Thymus (tissue), 11 donors: Measurements from ENCODE around the gene CILP. TPM values are rescaled to one million over a fixed set of nuclear protein-coding genes. Genes with fewer than 3 reads are reported as not detected.
A peak's percentile ranks its signal among the peaks of the same experiment; 100 is the strongest.
"Not testable (repeated sequence)": the region's sequence is repeated elsewhere in the genome, so short reads cannot be mapped to it uniquely, and the experiment has no call there.

Experiments
- DNase-seq, 9 donors: peaks; one replicate each; pipeline ENCODE4 v3.0.0-alpha.2; 2013; ENCODE audit warnings: low spot score in 9 of 9, low read depth in 6 of 9, missing footprints in 1 of 9
- H3K27ac ChIP-seq, 2 donors: one replicate each; pipeline ENCODE4 v1.5.1; 2013; ENCODE audit warnings: control low read depth in 1 of 2, low read depth in 1 of 2, low read length in 1 of 2, mild to moderate bottlenecking in 1 of 2, moderate library complexity in 1 of 2
- H3K27me3 ChIP-seq, 2 donors: one replicate each; pipeline ENCODE4 v1.5.1; 2013; ENCODE audit warnings: low read length in 1 of 2; ENCODE audit not compliant: control insufficient read depth in 2 of 2, insufficient read depth in 1 of 2
- H3K36me3 ChIP-seq, 2 donors: one replicate each; pipeline ENCODE4 v1.5.1; 2013; ENCODE audit warnings: low read length in 1 of 2, mild to moderate bottlenecking in 1 of 2, moderate library complexity in 1 of 2; ENCODE audit not compliant: control insufficient read depth in 2 of 2, insufficient read depth in 2 of 2
- H3K4me1 ChIP-seq, 2 donors: one replicate each; pipeline ENCODE4 v1.5.1; 2013; ENCODE audit warnings: low read length in 2 of 2; ENCODE audit not compliant: control insufficient read depth in 2 of 2, insufficient read depth in 2 of 2
- H3K4me3 ChIP-seq, 2 donors: one replicate each; pipeline ENCODE4 v1.5.1; 2013; ENCODE audit warnings: low read length in 2 of 2, control low read depth in 1 of 2, mild to moderate bottlenecking in 1 of 2
- H3K9me3 ChIP-seq, 2 donors: one replicate each; pipeline ENCODE4 v1.5.1; 2013; ENCODE audit warnings: low read length in 1 of 2, mild to moderate bottlenecking in 1 of 2; ENCODE audit not compliant: control insufficient read depth in 2 of 2, insufficient read depth in 1 of 2
- WGBS: extraction: QIAGEN DNeasy Blood & Tissue Kit; methylation state at CpG from one replicate; pipeline ENCODE4 v1.1.7; 2013; 5-methylcytosine and 5-hydroxymethylcytosine counted together
- polyA plus RNA-seq: library from polyadenylated mRNA; stranded (reverse); fragments of 200-250 nt; gene quantifications from one replicate; pipeline ENCODE4 v1.2.3, GENCODE V29; 2013
- total RNA-seq: library from RNA; stranded (reverse); fragments of 120-200 nt; gene quantifications from one replicate; pipeline ENCODE4 v1.2.4, GENCODE V29; 2013
- donor health status: healthy.

CILP gene
- total and polyA plus RNA-seq, 2 donors = 0.85 to 5.2 TPM

DNA sequence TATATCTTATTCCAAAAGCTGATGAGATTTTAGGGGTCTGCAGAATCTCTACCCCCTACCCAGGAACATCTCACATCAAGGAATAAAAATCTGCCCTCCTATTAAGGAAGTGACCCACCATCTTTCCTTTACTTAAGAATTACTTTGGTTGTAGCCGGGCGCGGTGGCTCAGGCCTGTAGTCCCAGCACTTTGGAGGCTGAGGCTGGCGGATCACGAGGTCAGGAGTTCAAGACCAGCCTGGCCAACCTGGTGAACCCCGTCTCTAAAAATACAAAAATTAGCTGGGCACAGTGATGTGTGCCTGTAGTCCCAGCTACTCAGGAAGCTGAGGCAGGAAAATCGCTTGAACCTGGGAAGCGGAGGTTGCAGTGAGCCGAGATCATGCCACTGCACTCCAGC is 22.8 kb downstream of the CILP start:
- H3K27ac ChIP-seq, H3K4me3 ChIP-seq, H3K27me3 ChIP-seq, H3K4me1 ChIP-seq, H3K9me3 ChIP-seq, H3K36me3 ChIP-seq, DNase-seq: not testable (repeated sequence)
- WGBS = 94% methylated on average over 9 of the region's 9 CpGs

DNA sequence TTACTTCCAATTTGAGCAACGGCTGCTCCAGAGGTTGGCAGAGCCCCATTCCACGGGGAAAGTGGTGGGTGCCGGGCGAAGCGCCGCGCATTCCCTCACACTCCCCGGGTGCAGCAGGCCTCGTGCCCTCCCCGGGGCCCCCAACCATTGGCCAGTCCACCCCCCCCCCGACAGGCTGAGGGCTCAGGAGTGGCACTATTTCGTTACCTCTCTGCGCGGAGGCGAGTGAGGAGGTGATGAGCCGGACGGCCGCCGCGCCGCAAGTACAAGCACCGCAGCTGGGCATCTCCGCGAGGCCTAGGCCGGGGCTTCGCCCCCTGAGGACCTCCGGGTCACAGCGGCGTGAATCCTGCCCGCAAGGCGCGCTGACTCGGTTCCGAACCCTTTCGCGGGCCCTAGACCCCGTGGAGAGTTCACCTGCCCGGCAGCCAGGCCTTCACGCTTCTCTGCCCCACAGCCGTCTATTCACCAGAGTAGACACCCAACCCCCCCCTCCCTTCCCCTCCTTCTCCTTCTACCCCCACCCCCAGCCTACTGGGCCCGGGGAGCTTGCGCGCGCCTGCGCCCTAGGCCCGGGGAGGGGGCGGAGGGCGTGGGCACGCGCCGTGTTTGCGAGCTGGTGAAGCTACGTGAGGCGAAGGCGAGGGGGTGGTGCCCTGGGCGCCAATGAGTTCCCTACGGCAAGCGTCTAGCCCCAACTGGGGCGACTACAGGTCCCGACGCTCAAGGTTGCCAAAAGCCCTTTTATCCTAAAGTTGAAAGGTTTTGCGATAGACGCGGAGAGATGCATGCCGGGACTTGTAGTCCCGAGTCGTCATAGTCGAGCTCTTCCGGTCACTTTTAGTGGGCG is 26.2 kb downstream of the CILP start, which contains the start of gene CLPX:
Gene CLPX (minus strand): TSS at position 475 of the 850 bp plus-strand sequence. CDS start 189 bp downstream, at position 286.
- Histone ChIP-seq H3K4me3 (peak within 1 kb of the TSS; percentile 65 to 67), H3K4me1 (peaks cover 3 to 10% of the 10 kb centered on the region in 2 donors), H3K27me3 (no peaks in the 10 kb centered on the region), H3K36me3 (no peaks in the 10 kb centered on the region), H3K27ac (peak within 1 kb of the TSS; percentile 94 to 96), H3K9me3 (no peaks in the 10 kb centered on the region)
- DNase-seq = peak; percentile 87 to 98 (median 95)
- under 1% methylated on average over 70 of the region's 70 CpGs for WGBS

DNA sequence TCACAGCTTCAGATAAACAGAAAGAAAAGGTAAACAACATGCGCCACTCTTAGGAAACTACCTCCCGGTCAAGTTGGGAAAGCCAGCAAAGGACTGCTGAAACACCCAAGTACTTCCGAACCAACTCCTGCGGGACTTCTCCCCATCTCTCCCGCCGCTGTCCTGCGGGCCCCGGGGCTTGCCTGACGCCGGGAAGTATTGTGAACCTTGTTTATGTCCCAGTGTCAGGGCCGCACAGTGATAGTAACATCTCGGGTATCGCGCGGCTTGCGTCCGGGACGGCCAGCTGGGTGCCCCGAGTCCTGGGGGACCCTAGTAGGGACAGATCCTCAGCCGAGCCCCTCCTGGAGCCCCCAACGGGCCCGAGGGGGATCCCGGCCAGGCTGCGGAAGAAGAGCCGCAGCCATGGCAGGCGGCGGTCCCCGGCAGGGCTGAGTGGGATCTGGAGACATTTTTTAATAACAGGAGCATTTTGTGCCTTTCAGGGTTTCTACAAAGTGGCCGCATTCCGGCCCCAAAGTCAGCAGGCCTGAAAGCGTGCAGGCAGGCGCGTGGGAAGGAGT is 26.9 kb downstream of the CILP start:
- H3K36me3 ChIP-seq = no peaks in the 10 kb centered on the region
- under 1% methylated on average over 33 of the region's 33 CpGs for WGBS
- peak in 7 of 9 donors; percentile 19 to 62 (median 31) for DNase-seq
- H3K27ac ChIP-seq = peak overlapping the region; percentile 94 to 96
- no peaks in the 10 kb centered on the region for H3K27me3 ChIP-seq
- H3K4me3 ChIP-seq = peak overlapping the region; percentile 65 to 67
- H3K4me1 ChIP-seq = peaks cover 3 to 10% of the 10 kb centered on the region in 2 donors
- no peaks in the 10 kb centered on the region for H3K9me3 ChIP-seq

DNA sequence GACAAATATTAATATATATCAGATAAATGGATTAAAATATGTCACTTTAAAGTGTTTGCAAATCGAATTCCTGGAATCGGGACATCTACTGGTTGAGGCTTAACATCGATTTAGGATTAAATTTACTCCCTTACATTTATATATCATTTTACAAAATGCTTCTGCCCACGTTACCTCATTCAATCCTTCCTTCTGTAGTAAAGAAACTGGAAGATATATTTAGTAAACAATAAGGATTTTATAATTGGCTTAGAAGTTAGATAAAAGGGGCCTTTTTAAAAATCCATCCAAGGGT is 27.5 kb downstream of the CILP start:
- Histone ChIP-seq H3K36me3 (peaks cover 1 to 3% of the 10 kb centered on the region in 2 donors), H3K27ac (peak overlapping the region in 1 of 2 donors; percentile 94), H3K9me3 (no peaks in the 10 kb centered on the region), H3K27me3 (no peaks in the 10 kb centered on the region), H3K4me1 (peaks cover 3 to 10% of the 10 kb centered on the region in 2 donors), H3K4me3 (peak overlapping the region; percentile 65 to 67)
- peak in 1 of 9 donors; percentile 6 for DNase-seq
- 13% methylated on average over 4 of the region's 4 CpGs for WGBS

DNA sequence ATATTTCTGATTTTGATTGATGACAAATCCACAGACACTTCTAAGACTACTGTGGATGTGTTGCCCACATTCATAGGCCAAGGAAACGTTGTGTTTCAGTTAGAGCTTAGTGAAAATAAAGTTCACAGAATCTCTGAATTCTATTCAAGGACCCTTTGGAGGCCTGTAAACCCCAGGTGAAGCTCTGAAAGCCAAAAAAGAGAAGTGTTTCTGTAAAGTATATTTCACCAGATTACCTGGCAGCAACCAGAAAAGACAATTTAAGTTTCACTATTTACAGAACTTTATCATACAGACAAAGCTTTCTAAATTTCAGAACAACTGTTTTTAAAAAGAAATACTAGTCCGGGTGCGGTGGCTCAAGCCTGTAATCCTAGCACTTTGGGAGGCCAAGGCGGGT is 28.7 kb downstream of the CILP start:
- Histone ChIP-seq H3K4me3 (no peak overlapping the region), H3K36me3 (peaks cover 11 to 14% of the 10 kb centered on the region in 2 donors), H3K27ac (no peak overlapping the region), H3K27me3 (no peaks in the 10 kb centered on the region), H3K4me1 (peaks cover 3 to 10% of the 10 kb centered on the region in 2 donors), H3K9me3 (no peaks in the 10 kb centered on the region)
- WGBS = 82% methylated on average over 4 of the region's 4 CpGs
- no peak for DNase-seq

DNA sequence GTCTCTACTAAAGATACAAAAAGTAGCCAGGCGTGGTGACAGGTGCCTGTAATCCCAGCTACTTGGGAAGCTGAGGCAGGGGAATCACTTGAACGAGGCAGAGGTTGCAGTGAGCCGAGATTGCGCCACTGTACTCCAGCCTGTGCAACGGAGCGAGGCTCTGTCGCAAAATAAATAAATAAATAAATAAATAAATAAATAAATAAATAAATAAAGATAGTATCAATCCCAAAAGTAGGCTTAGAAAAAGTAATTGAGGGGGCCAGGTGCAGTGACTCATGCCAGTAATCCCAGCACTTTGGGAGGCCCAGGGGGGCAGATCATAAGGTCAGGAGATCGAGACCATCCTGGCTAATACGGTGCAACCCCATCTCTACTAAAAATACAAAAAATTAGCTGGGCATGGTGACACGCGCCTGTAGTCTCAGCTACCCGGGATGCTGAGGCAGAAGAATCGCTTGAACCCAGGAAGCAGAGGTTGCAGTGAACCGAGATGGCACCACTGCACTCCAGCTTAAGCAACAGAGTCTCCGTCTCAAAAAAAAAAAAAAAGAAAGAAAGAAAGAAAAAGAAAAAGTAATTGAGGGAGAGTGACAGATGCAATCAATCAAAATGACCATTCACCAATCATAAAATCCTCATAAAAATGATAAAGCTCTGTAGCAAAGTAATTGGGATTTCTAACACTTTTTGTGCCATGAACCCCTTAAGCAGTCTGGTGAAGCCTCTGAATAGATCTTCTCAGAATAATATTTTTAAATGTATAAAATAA is 29.5 kb downstream of the CILP start:
- H3K9me3 ChIP-seq, H3K27ac ChIP-seq, H3K4me3 ChIP-seq, DNase-seq, H3K4me1 ChIP-seq, H3K27me3 ChIP-seq: not testable (repeated sequence)
- peaks cover 16 to 21% of the 10 kb centered on the region in 2 donors for H3K36me3 ChIP-seq
- 95% methylated on average over 15 of the region's 15 CpGs for WGBS

DNA sequence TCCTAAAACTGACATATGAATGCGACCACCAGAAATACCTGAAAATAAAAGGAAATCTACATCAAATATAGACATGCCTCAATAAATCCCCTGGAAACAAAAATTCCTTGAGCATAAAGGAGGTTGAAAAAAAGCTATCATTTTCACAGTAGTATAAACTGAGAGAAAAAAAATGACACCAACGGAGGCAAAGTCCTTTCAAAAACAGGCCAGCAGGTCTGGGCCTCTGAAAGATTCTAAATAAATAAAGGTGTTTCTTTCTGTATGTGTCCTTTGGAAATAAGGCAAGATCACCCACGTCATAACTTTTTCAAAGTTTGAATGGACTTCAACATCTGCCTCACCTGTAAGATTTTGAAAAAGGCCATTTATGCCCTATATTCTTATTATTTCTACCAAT is 31.1 kb downstream of the CILP start:
- no peaks in the 10 kb centered on the region for H3K9me3 ChIP-seq
- H3K27ac ChIP-seq = no peak overlapping the region
- peaks cover 23 to 32% of the 10 kb centered on the region in 2 donors for H3K36me3 ChIP-seq
- WGBS = 96% methylated on average over 3 of the region's 3 CpGs
- no peak for DNase-seq
- H3K4me3 ChIP-seq = no peak overlapping the region
- peaks cover 3% of the 10 kb centered on the region in 2 donors for H3K4me1 ChIP-seq
- no peaks in the 10 kb centered on the region for H3K27me3 ChIP-seq

DNA sequence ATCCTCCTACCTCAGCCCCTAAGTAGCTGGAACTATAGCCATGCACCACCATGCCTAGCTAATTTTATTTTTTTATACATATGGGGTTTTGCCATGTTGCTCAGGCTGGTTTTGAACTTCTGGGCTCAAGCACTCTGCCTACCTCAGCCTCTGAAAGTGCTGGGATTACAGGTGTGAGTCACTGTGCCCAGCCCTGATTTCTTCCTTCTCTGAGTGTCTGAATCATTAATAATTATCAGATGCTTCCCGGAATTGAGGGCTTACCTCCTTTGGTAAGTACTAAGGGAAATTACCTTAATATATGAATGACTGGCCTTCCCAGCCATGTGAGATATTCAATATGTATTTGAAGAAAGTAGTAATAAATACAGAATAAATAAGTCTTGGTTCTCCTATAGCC is 33.4 kb downstream of the CILP start:
- Histone ChIP-seq H3K27ac (no peak overlapping the region), H3K36me3 (peaks cover 27 to 44% of the 10 kb centered on the region in 2 donors), H3K27me3 (no peaks in the 10 kb centered on the region), H3K4me3 (no peak overlapping the region), H3K4me1 (peaks cover 2 to 3% of the 10 kb centered on the region in 2 donors), H3K9me3 (no peaks in the 10 kb centered on the region)
- DNase-seq = no peak
- 93% methylated on average over 1 of the region's 1 CpG for WGBS

DNA sequence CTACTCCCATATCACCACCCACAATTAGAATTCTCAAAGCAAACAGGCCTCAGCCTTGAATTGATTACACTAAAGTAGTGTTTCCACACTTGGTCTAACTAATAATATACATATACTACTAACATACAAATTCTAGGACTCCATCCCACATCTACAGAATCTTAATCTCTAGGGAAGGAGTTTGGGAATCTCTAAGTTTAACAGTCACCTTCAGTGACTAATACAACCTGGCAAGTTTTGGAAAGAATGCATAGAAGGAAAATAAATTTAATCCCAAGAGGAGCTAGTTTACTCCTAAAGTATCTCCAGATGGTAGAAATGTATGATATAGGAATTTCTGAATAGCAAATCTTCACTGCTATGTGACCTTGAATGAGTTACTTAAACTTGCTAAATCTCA is 35.2 kb downstream of the CILP start:
- no peak for DNase-seq
- Histone ChIP-seq H3K36me3 (peaks cover 27 to 62% of the 10 kb centered on the region in 2 donors), H3K9me3 (no peaks in the 10 kb centered on the region), H3K4me1 (no peaks in the 10 kb centered on the region), H3K27me3 (no peaks in the 10 kb centered on the region), H3K27ac (no peak overlapping the region), H3K4me3 (no peak overlapping the region)
